GM23338 (cell line): ENCODE measurements around the gene AMBP. TPM values are rescaled to one million over a fixed set of nuclear protein-coding genes. Genes with fewer than 3 reads are reported as not detected.
A peak's percentile ranks its signal among the peaks of the same experiment; 100 is the strongest.

Experiments
- ATAC-seq: fragments of 200-7000 bp; cut with Tn5 transposase; 3 replicates; pipeline ENCODE4 v1.9.1; 2020
- DNase-seq: peaks from one replicate; pipeline ENCODE4 v3.0.0-alpha.2; 2015; ENCODE audit warnings: low spot score
- H2AFZ ChIP-seq: fragments of 200-600 bp; sonication (generic); 2 replicates; pipeline ENCODE4 v1.8.0; 2016; ENCODE audit warnings: antibody characterized with exemption, mild to moderate bottlenecking, moderate library complexity
- H3F3A ChIP-seq: fragments of 200-600 bp; sonication (generic); replicated peaks from 2 replicates; pipeline ENCODE4 v1.8.0; 2017; ENCODE audit warnings: antibody characterized with exemption, mixed run types, low read depth
- H3K27ac ChIP-seq: fragments of 200-600 bp; sonication (generic); 2 replicates; pipeline ENCODE4 v1.6.1; 2016; ENCODE audit warnings: low read depth
- H3K27me3 ChIP-seq: fragments of 200-600 bp; sonication (generic); 2 replicates; pipeline ENCODE4 v1.8.0; 2016; ENCODE audit warnings: mild to moderate bottlenecking, mixed run types, moderate library complexity; ENCODE audit not compliant: insufficient read depth
- H3K36me3 ChIP-seq: fragments of 200-600 bp; sonication (generic); 2 replicates; pipeline ENCODE4 v1.8.0; 2016; ENCODE audit warnings: mild to moderate bottlenecking; ENCODE audit not compliant: insufficient read depth
- H3K4me1 ChIP-seq: fragments of 200-600 bp; sonication (generic); 2 replicates; pipeline ENCODE4 v1.8.0; 2016; ENCODE audit warnings: mild to moderate bottlenecking, moderate library complexity; ENCODE audit not compliant: insufficient read depth
- H3K4me2 ChIP-seq: fragments of 200-600 bp; sonication (generic); 2 replicates; pipeline ENCODE4 v1.7.1; 2017; ENCODE audit warnings: mixed run types
- H3K4me3 ChIP-seq: fragments of 200-600 bp; sonication (generic); 2 replicates; pipeline ENCODE4 v1.6.1; 2016; ENCODE audit warnings: mixed run types
- H3K79me2 ChIP-seq: fragments of 200-600 bp; sonication (generic); replicated peaks from 2 replicates; pipeline ENCODE4 v1.8.0; 2017; ENCODE audit warnings: mild to moderate bottlenecking; ENCODE audit not compliant: insufficient read depth
- H3K9me2 ChIP-seq: fragments of 200-600 bp; sonication (generic); 2 replicates; pipeline ENCODE4 v1.8.0; 2017; ENCODE audit not compliant: insufficient read depth
- H4K20me1 ChIP-seq: fragments of 200-600 bp; sonication (generic); replicated peaks from 2 replicates; pipeline ENCODE4 v1.8.0; 2017; ENCODE audit warnings: mild to moderate bottlenecking; ENCODE audit not compliant: insufficient read depth
- H3K27ac Mint-ChIP-seq: 2 replicates; pipeline ENCODE4 v1.8.0; 2020; ENCODE audit warnings: inconsistent platforms, mild to moderate bottlenecking, moderate library complexity, mixed read lengths
- H3K27me3 Mint-ChIP-seq: 3 replicates; pipeline ENCODE4 v1.8.0; 2022; ENCODE audit warnings: low read depth, mild to moderate bottlenecking, moderate library complexity, mixed read lengths, inconsistent platforms; ENCODE audit not compliant: insufficient read depth, poor library complexity
- H3K36me3 Mint-ChIP-seq: 3 replicates; pipeline ENCODE4 v1.8.0; 2021; ENCODE audit warnings: low read depth, mild to moderate bottlenecking, inconsistent platforms, moderate library complexity, mixed read lengths
- H3K4me1 Mint-ChIP-seq: 3 replicates; pipeline ENCODE4 v1.8.0; 2020; ENCODE audit warnings: mild to moderate bottlenecking, inconsistent platforms, mixed read lengths
- H3K4me3 Mint-ChIP-seq: 3 replicates; pipeline ENCODE4 v1.8.0; 2021; ENCODE audit warnings: moderate library complexity, mild to moderate bottlenecking, inconsistent platforms, mixed read lengths
- H3K9me3 Mint-ChIP-seq: 3 replicates; pipeline ENCODE4 v1.8.0; 2020; ENCODE audit warnings: moderate library complexity, mild to moderate bottlenecking, inconsistent platforms, mixed read lengths
- CTCF ChIP-seq, 2 experiments: fragments of 200-600 bp in 1 of 2; sonication (generic) in 1 of 2; conservative IDR thresholded peaks; 2 replicates each; pipeline versions ENCODE4 v1.5.1 to v1.6.1; 2016 to 2017; ENCODE audit warnings: antibody characterized with exemption in 2 of 2, low read depth in 2 of 2, mild to moderate bottlenecking in 2 of 2, moderate library complexity in 1 of 2
- ETS1 ChIP-seq: IDR thresholded peaks from 2 replicates; pipeline ENCODE4 v1.6.1; 2016; ENCODE audit warnings: antibody characterized with exemption
- EZH2 ChIP-seq: fragments of 200-600 bp; sonication (generic); IDR thresholded peaks from one replicate; pipeline ENCODE4 v1.8.0; 2017; ENCODE audit warnings: antibody characterized with exemption, mild to moderate bottlenecking, low read depth; ENCODE audit not compliant: unreplicated experiment
- EZH2phosphoT487 ChIP-seq: fragments of 200-600 bp; sonication (generic); IDR thresholded peaks from one replicate; pipeline ENCODE4 v1.8.1; 2018; ENCODE audit warnings: antibody characterized with exemption; ENCODE audit not compliant: unreplicated experiment
- JUNB ChIP-seq: IDR thresholded peaks from one replicate; pipeline ENCODE4 v1.6.1; 2016; ENCODE audit warnings: antibody characterized with exemption; ENCODE audit not compliant: unreplicated experiment
- NANOG ChIP-seq: IDR thresholded peaks from 2 replicates; pipeline ENCODE4 v1.6.1; 2016; ENCODE audit warnings: antibody characterized with exemption, borderline replicate concordance
- POLR2AphosphoS5 ChIP-seq: IDR thresholded peaks from 2 replicates; pipeline ENCODE4 v1.6.1; 2016; ENCODE audit warnings: antibody characterized with exemption, low read depth
- REST ChIP-seq: IDR thresholded peaks from one replicate; pipeline ENCODE4 v1.6.1; 2018; ENCODE audit warnings: antibody characterized with exemption; ENCODE audit not compliant: unreplicated experiment
- STAT1 ChIP-seq: IDR thresholded peaks from one replicate; pipeline ENCODE4 v1.6.1; 2016; ENCODE audit warnings: antibody characterized with exemption; ENCODE audit not compliant: unreplicated experiment
- ZNF114 ChIP-seq: fragments of 250-450 bp; sonication (Bioruptor Pico); IDR thresholded peaks from 2 replicates; pipeline ENCODE4 v1.5.0; 2020; ENCODE audit warnings: mild to moderate bottlenecking, moderate library complexity
- ZNF331 ChIP-seq: fragments of 250-450 bp; sonication (Bioruptor Pico); IDR thresholded peaks from 2 replicates; pipeline ENCODE4 v1.5.0; 2020; ENCODE audit warnings: low read depth, mild to moderate bottlenecking, moderate library complexity
- polyA plus RNA-seq: library from polyadenylated mRNA; unstranded; fragments of >200 nt; fragmentation: Nextera tagmentation; extraction: Ambion mirVana; gene quantifications from 2 replicates; pipeline ENCODE4 v1.2.1, GENCODE V29; 2016
- total RNA-seq: library from RNA; depleted of rRNA; stranded (reverse); fragments of >200 nt; shearing (Covaris generic); gene quantifications from 2 replicates; pipeline ENCODE4 v1.2.3, GENCODE V29; 2014

The AMBP gene
- total and polyA plus RNA-seq, 2 experiments from 2014 or later = 1.3 to 2.0 TPM

- Histone ChIP-seq H3K4me1 (peaks cover 13% of the 10 kb centered on the region), H3K36me3 (no peaks in the 10 kb centered on the region), H3K4me3 (peak overlapping the region; percentile 67), H3K27me3 (peaks cover 32% of the 10 kb centered on the region), H4K20me1 (no peaks in the 10 kb centered on the region), H3K27ac (no peak overlapping the region), H2AFZ (peak overlapping the region; percentile 66; the same call in 1 of the 2 replicates), H3F3A (no peaks in the 10 kb centered on the region), H3K9me2 (no peaks in the 10 kb centered on the region), H3K4me2 (peak overlapping the region; percentile 80), H3K79me2 (no peaks in the 10 kb centered on the region)
- Mint-ChIP-seq H3K4me3 (peak overlapping the region; percentile 65), H3K27ac (no peak overlapping the region), H3K36me3 (no peaks in the 10 kb centered on the region; the same call in 1 of the 3 replicates), H3K27me3 (peaks cover 35% of the 10 kb centered on the region), H3K9me3 (peaks cover 11% of the 10 kb centered on the region), H3K4me1 (peaks cover 18% of the 10 kb centered on the region)
- ATAC-seq (no peak), DNase-seq (no peak)
- TF ChIP-seq ETS1 (no peak), ZNF114 (CRISPR knock-in tag) (no peak), NANOG (no peak)
Measured at GRCh38 chr9:114097613-114098020, 19.5 kb upstream of the AMBP start.

- peak overlapping the region; percentile 65 for H3K4me3 Mint-ChIP-seq
- Histone ChIP-seq H3K79me2 (no peaks in the 10 kb centered on the region), H3K4me2 (peak overlapping the region; percentile 80), H2AFZ (no peak overlapping the region), H3K4me1 (peaks cover 13% of the 10 kb centered on the region), H4K20me1 (no peaks in the 10 kb centered on the region), H3K36me3 (no peaks in the 10 kb centered on the region), H3K27me3 (peaks cover 32% of the 10 kb centered on the region), H3K9me2 (no peaks in the 10 kb centered on the region), H3F3A (no peaks in the 10 kb centered on the region), H3K4me3 (peak overlapping the region; percentile 67), H3K27ac (no peak overlapping the region)
- DNase-seq (no peak), ATAC-seq (no peak)
- peaks cover 8% of the 10 kb centered on the region for H3K9me3 Mint-ChIP-seq
- H3K36me3 Mint-ChIP-seq = no peaks in the 10 kb centered on the region; the same call in 1 of the 3 replicates
- H3K27ac Mint-ChIP-seq = no peak overlapping the region
- H3K4me1 Mint-ChIP-seq = peaks cover 18% of the 10 kb centered on the region
- peaks cover 35% of the 10 kb centered on the region for H3K27me3 Mint-ChIP-seq
- TF ChIP-seq ZNF331 (CRISPR knock-in tag) (no peak), STAT1 (no peak), ETS1 (no peak), JUNB (no peak), ZNF114 (CRISPR knock-in tag) (no peak), POLR2AphosphoS5 (no peak), EZH2phosphoT487 (no peak), REST (no peak), NANOG (no peak), EZH2 (no peak), CTCF (conservative IDR thresholded peaks at IDR 0.05; ENCODE audit: low read depth in 2 of 2) (no peak)
Measured at GRCh38 chr9:114096866-114097612, 18.9 kb upstream of the AMBP start.
